HL-60 (cell line): ENCODE results near the gene NUDT14.

Experiments
- DNase-seq, 2 experiments: peaks; one replicate each; pipeline ENCODE4 v3.0.0-alpha.2; 2010 to 2020; ENCODE audit warnings: low read depth in 1 of 2, low spot score in 1 of 2
- H3K27ac ChIP-seq: fragments of 250-450 bp; sonication (Bioruptor Pico); replicated peaks from 2 replicates; pipeline ENCODE4 v1.5.1; 2020; ENCODE audit warnings: mild to moderate bottlenecking, moderate library complexity
- H3K27me3 ChIP-seq: fragments of 250-450 bp; sonication (Bioruptor Pico); 2 replicates; pipeline ENCODE4 v1.5.1; 2021; ENCODE audit warnings: mild to moderate bottlenecking, moderate library complexity; ENCODE audit not compliant: insufficient read depth, poor library complexity, severe bottlenecking
- H3K4me3 ChIP-seq: replicated peaks from 2 replicates; pipeline ENCODE4 v1.5.1; 2011; ENCODE audit warnings: mild to moderate bottlenecking, control low read depth, low read length; ENCODE audit not compliant: insufficient read depth
- GABPA ChIP-seq: IDR thresholded peaks from 2 replicates; pipeline ENCODE4 v1.6.1; 2012; ENCODE audit warnings: low read depth
- POLR2AphosphoS5 ChIP-seq: IDR thresholded peaks from 2 replicates; pipeline ENCODE4 v1.6.1; 2012; ENCODE audit warnings: low read depth
- SPI1 ChIP-seq: IDR thresholded peaks from 2 replicates; pipeline ENCODE4 v1.6.1; 2012; ENCODE audit warnings: low read depth, mild to moderate bottlenecking, borderline replicate concordance
- TF ChIP-seq, protein P1 (sequence below): IDR thresholded peaks from one replicate; pipeline ENCODE4 v1.5.1; 2011; ENCODE audit warnings: low read length, control low read depth, inconsistent platforms; ENCODE audit not compliant: insufficient read depth
- TF ChIP-seq, protein P2 (sequence below): IDR thresholded peaks from 2 replicates; pipeline ENCODE4 v1.6.1; 2012; ENCODE audit warnings: low read depth; ENCODE audit not compliant: insufficient replicate concordance

Gene NUDT14

DNA sequence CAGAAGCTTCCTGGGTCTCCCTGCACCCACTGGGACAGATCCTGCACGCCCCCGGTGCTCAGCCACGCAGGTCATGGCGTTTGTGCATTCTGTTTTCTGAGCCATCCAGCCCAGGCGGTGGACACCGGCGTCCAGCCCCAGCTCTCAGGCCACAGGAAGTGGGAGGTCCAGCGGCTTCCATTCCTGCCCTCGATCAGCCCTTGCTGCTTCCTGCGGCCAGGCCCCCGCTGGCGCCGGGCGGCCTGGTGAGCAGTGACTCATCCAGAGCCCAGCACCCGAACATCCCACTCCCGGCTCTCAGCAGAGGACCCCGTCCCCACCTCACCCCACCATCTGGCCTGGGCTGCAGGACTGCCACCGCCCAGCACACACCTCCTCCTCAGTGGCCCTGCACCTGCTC, 18.0 kb upstream of the NUDT14 start:
- peaks cover 46% of the 10 kb centered on the region for H3K27me3 ChIP-seq
- no peak overlapping the region for H3K27ac ChIP-seq
- DNase-seq = no peak
- no peak overlapping the region for H3K4me3 ChIP-seq
- no peak for TF ChIP-seq SPI1

- Histone ChIP-seq H3K27me3 (peaks cover 50% of the 10 kb centered on the region), H3K27ac (no peak overlapping the region), H3K4me3 (no peak overlapping the region)
- TF ChIP-seq SPI1 = no peak
- TF ChIP-seq, protein P1, sequence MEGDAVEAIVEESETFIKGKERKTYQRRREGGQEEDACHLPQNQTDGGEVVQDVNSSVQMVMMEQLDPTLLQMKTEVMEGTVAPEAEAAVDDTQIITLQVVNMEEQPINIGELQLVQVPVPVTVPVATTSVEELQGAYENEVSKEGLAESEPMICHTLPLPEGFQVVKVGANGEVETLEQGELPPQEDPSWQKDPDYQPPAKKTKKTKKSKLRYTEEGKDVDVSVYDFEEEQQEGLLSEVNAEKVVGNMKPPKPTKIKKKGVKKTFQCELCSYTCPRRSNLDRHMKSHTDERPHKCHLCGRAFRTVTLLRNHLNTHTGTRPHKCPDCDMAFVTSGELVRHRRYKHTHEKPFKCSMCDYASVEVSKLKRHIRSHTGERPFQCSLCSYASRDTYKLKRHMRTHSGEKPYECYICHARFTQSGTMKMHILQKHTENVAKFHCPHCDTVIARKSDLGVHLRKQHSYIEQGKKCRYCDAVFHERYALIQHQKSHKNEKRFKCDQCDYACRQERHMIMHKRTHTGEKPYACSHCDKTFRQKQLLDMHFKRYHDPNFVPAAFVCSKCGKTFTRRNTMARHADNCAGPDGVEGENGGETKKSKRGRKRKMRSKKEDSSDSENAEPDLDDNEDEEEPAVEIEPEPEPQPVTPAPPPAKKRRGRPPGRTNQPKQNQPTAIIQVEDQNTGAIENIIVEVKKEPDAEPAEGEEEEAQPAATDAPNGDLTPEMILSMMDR = no peak
- no peak for TF ChIP-seq POLR2AphosphoS5
- TF ChIP-seq GABPA = no peak
- TF ChIP-seq, protein P2, sequence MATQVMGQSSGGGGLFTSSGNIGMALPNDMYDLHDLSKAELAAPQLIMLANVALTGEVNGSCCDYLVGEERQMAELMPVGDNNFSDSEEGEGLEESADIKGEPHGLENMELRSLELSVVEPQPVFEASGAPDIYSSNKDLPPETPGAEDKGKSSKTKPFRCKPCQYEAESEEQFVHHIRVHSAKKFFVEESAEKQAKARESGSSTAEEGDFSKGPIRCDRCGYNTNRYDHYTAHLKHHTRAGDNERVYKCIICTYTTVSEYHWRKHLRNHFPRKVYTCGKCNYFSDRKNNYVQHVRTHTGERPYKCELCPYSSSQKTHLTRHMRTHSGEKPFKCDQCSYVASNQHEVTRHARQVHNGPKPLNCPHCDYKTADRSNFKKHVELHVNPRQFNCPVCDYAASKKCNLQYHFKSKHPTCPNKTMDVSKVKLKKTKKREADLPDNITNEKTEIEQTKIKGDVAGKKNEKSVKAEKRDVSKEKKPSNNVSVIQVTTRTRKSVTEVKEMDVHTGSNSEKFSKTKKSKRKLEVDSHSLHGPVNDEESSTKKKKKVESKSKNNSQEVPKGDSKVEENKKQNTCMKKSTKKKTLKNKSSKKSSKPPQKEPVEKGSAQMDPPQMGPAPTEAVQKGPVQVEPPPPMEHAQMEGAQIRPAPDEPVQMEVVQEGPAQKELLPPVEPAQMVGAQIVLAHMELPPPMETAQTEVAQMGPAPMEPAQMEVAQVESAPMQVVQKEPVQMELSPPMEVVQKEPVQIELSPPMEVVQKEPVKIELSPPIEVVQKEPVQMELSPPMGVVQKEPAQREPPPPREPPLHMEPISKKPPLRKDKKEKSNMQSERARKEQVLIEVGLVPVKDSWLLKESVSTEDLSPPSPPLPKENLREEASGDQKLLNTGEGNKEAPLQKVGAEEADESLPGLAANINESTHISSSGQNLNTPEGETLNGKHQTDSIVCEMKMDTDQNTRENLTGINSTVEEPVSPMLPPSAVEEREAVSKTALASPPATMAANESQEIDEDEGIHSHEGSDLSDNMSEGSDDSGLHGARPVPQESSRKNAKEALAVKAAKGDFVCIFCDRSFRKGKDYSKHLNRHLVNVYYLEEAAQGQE = no peak
- DNase-seq = no peak
Measured at GRCh38 chr14:105198588-105198987, 17.5 kb upstream of the NUDT14 start.

GRCh38 chr14:105197211-105197641, 16.1 kb upstream of the NUDT14 start:
- TF ChIP-seq, protein P1 = no peak
- TF ChIP-seq GABPA = no peak
- no peak for TF ChIP-seq POLR2AphosphoS5
- no peak for TF ChIP-seq SPI1
- TF ChIP-seq, protein P2 = no peak
- peak in 1 of 2 experiments; percentile 50 for DNase-seq
- H3K27ac ChIP-seq = no peak overlapping the region
- H3K27me3 ChIP-seq = peaks cover 51% of the 10 kb centered on the region
- H3K4me3 ChIP-seq = no peak overlapping the region

GRCh38 chr14:105196265-105196960, 15.3 kb upstream of the NUDT14 start:
- TF ChIP-seq SPI1 (no peak), POLR2AphosphoS5 (no peak)
- TF ChIP-seq, protein P2 = no peak
- TF ChIP-seq, protein P1 = no peak
- DNase-seq = no peak
- Histone ChIP-seq H3K27me3 (peaks cover 51% of the 10 kb centered on the region), H3K27ac (no peak overlapping the region), H3K4me3 (no peak overlapping the region)
